Panc1 (cell line): ENCODE results near the gene GABPB1. TPM values are rescaled to one million over a fixed set of nuclear protein-coding genes. Genes with fewer than 3 reads are reported as not detected.

Experiments
- ATAC-seq: fragments of 200-7000 bp; cut with Tn5 transposase; 2 replicates; pipeline ENCODE4 v1.9.1; 2020; ENCODE audit warnings: mild to moderate bottlenecking, moderate library complexity
- BruUV-seq: library from RNA; stranded (reverse); fragments of 400-500 nt; replicated peaks from 2 replicates; lab custom pipeline; 2021; lab: Mats Ljungman, UMichigan
- CTCF ChIA-PET: fragments of 300-600 bp; sonication (Branson Sonifier 250); formaldehyde crosslinking; loops from one replicate; lab custom pipeline; 2022; ENCODE audit warnings: antibody characterized with exemption; lab: Charles Lee
- POLR2A ChIA-PET: fragments of 300-600 bp; sonication (Branson Sonifier 250); formaldehyde crosslinking; loops from one replicate; lab custom pipeline; 2022; ENCODE audit warnings: antibody characterized with exemption; lab: Charles Lee
- DNase-seq: peaks from one replicate; pipeline ENCODE4 v3.0.0-alpha.2; 2010; ENCODE audit warnings: low read depth, low spot score
- H3K27ac ChIP-seq: 2 replicates; pipeline ENCODE4 v1.5.1; 2011; ENCODE audit warnings: mild to moderate bottlenecking, low read length, inconsistent platforms
- H3K27me3 ChIP-seq: fragments of 200-500 bp; sonication (Bioruptor generic); 2 replicates; pipeline ENCODE4 v1.6.0; 2014; ENCODE audit warnings: low read length, inconsistent platforms; ENCODE audit not compliant: control insufficient read depth, insufficient read depth
- H3K36me3 ChIP-seq: fragments of 200-500 bp; sonication (Bioruptor generic); 2 replicates; pipeline ENCODE4 v1.5.1; 2014; ENCODE audit warnings: inconsistent platforms, mild to moderate bottlenecking, low read length, moderate library complexity; ENCODE audit not compliant: control insufficient read depth, insufficient read depth
- H3K4me1 ChIP-seq: 2 replicates; pipeline ENCODE4 v1.5.1; 2011; ENCODE audit warnings: inconsistent platforms, mild to moderate bottlenecking, low read length, moderate library complexity; ENCODE audit not compliant: control insufficient read depth, insufficient read depth
- H3K4me3 ChIP-seq, 2 experiments: 2 replicates each; pipeline ENCODE4 v1.5.1; 2011 to 2012; ENCODE audit warnings: low read depth in 2 of 2, low read length in 2 of 2, mild to moderate bottlenecking in 2 of 2, inconsistent platforms in 1 of 2, moderate library complexity in 1 of 2
- H3K9me3 ChIP-seq: fragments of 200-500 bp; sonication (Bioruptor generic); 2 replicates; pipeline ENCODE4 v1.5.1; 2014; ENCODE audit warnings: low read depth, mild to moderate bottlenecking, inconsistent platforms, low read length, moderate library complexity; ENCODE audit not compliant: control insufficient read depth, insufficient read depth
- POLR2AphosphoS5 ChIP-seq: IDR thresholded peaks from 2 replicates; pipeline ENCODE4 v1.6.1; 2012; ENCODE audit warnings: mild to moderate bottlenecking, low read depth, low read length, moderate library complexity
- SIN3A ChIP-seq: IDR thresholded peaks from 2 replicates; pipeline ENCODE4 v1.6.1; 2012; ENCODE audit warnings: low read depth, mild to moderate bottlenecking, low read length, moderate library complexity, borderline replicate concordance; ENCODE audit not compliant: insufficient read depth
- TCF7L2 ChIP-seq: IDR thresholded peaks from 2 replicates; pipeline ENCODE4 v1.6.1; 2011; ENCODE audit warnings: mild to moderate bottlenecking, low read depth, low read length, inconsistent platforms
- in situ Hi-C: cut with HindIII; loops from 2 replicates; pipeline ENCODE4 v1.10.0; 2016; ENCODE audit warnings: low sequenced_read_pairs, low pct_unique_long_range_greater_than_20kb
- intact Hi-C: fragments of 100-400 bp; cut with micrococcal nuclease; formaldehyde crosslinking; loops from one replicate; pipeline ENCODE4 v1.10.0; 2022; ENCODE audit not compliant: unreplicated experiment
- total RNA-seq: library from RNA; stranded (reverse); gene quantifications from one replicate; pipeline ENCODE4 v1.2.1, GENCODE V29; 2021; ENCODE audit not compliant: unreplicated experiment
- TF ChIP-seq, protein P1 (sequence below), 2 experiments: IDR thresholded peaks; 2 replicates each; pipeline ENCODE4 v1.6.1; 2011 to 2012; ENCODE audit warnings: low read depth in 2 of 2, control low read depth in 1 of 2, low read length in 1 of 2, mild to moderate bottlenecking in 1 of 2, moderate library complexity in 1 of 2; ENCODE audit not compliant: insufficient read depth in 1 of 2
- TF ChIP-seq, protein P2 (sequence below): fragments of 450-650 bp; IDR thresholded peaks from 2 replicates; pipeline ENCODE4 v1.5.1; 2017; ENCODE audit warnings: mild to moderate bottlenecking

GABPB1 gene
- total RNA-seq, 1 experiment from 2014 or later = 20.0 TPM

DNA sequence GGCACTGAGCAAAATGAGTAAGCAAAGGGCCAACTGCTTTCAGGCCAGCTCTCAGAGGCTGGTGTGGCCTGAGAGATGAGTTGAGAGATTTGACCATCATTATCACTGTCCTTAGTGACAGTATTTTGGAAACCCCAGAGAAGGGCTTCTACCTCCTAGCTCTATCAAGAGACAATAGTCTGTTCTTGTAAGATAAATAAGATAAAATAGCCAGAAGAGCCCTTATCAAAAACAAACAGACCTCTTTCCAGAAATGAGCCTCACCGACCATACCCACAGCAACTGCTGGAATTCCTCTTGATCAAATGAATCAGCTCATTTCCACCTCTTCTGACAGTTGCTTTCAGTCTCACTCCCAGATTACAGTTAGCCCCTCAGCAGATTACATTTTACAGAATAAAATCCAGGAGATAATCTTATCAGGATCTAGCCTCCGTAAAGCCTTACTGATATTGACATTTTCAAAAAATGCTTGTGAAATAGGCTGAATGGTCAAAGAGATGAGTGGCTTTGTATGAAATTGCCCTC is 94.0 kb downstream of the GABPB1 start:
- peaks cover 10% of the 10 kb centered on the region for H3K27me3 ChIP-seq
- intact Hi-C loops = no loop called here
- in situ Hi-C loops = no loop called here
- POLR2A ChIA-PET = interaction anchor here (0.7 kb wide), 1 partner anchor 1017 kb away, joined by 3 read pairs; no protein-coding TSS in a partner anchor
- no TSS peak for BruUV-seq
- no peak for DNase-seq
- no peak overlapping the region for H3K4me3 ChIP-seq
- H3K4me1 ChIP-seq = no peaks in the 10 kb centered on the region
- H3K9me3 ChIP-seq = no peaks in the 10 kb centered on the region
- no peaks in the 10 kb centered on the region for H3K36me3 ChIP-seq
- TF ChIP-seq TCF7L2 (no peak), SIN3A (no peak)
- CTCF ChIA-PET = interaction anchor here (0.6 kb wide), 1 partner anchor 1054 kb away, joined by 3 read pairs; no protein-coding TSS in a partner anchor
- ATAC-seq = no peak
- H3K27ac ChIP-seq = no peak overlapping the region

DNA sequence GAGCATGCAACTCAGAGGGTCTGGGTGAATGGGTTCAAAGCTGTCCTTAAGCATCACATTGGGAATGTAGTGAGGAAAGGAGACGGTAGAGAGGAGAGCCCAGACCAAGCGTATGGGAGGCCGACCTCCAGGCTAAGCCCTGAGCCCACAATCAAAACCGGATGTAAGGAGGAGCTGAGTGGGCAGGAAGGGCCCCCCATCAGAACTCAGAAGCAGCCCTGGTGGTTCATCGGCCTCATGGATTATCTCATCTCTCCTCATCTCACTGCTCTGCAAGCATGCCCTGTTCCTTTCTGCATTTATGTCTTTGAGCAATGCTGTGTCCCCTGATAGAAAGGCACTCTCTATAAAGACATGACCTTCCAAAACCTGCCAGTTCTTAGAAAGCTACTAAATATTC is 95.7 kb downstream of the GABPB1 start:
- ChIA-PET POLR2A (interaction anchor here (0.6 kb wide), 1 partner anchor 10 kb away, joined by 3 read pairs; no protein-coding TSS in a partner anchor), CTCF (interaction anchor here (0.5 to 0.6 kb wide), 2 partner anchors 71 to 686 kb away, joined by 3 to 11 read pairs; no protein-coding TSS in a partner anchor)
- ATAC-seq = peak; percentile 30; the same call in 1 of the 2 replicates

More for the DNA sequence above, 95.7 kb downstream of the GABPB1 start:
- no peaks in the 10 kb centered on the region for H3K36me3 ChIP-seq
- H3K4me1 ChIP-seq = no peaks in the 10 kb centered on the region
- H3K27me3 ChIP-seq = peaks cover 2% of the 10 kb centered on the region
- TF ChIP-seq, protein P1, sequence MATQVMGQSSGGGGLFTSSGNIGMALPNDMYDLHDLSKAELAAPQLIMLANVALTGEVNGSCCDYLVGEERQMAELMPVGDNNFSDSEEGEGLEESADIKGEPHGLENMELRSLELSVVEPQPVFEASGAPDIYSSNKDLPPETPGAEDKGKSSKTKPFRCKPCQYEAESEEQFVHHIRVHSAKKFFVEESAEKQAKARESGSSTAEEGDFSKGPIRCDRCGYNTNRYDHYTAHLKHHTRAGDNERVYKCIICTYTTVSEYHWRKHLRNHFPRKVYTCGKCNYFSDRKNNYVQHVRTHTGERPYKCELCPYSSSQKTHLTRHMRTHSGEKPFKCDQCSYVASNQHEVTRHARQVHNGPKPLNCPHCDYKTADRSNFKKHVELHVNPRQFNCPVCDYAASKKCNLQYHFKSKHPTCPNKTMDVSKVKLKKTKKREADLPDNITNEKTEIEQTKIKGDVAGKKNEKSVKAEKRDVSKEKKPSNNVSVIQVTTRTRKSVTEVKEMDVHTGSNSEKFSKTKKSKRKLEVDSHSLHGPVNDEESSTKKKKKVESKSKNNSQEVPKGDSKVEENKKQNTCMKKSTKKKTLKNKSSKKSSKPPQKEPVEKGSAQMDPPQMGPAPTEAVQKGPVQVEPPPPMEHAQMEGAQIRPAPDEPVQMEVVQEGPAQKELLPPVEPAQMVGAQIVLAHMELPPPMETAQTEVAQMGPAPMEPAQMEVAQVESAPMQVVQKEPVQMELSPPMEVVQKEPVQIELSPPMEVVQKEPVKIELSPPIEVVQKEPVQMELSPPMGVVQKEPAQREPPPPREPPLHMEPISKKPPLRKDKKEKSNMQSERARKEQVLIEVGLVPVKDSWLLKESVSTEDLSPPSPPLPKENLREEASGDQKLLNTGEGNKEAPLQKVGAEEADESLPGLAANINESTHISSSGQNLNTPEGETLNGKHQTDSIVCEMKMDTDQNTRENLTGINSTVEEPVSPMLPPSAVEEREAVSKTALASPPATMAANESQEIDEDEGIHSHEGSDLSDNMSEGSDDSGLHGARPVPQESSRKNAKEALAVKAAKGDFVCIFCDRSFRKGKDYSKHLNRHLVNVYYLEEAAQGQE (IDR thresholded peaks at IDR 0.05; ENCODE audit: insufficient read depth in 1 of 2, low read depth in 2 of 2, low read length in 1 of 2) = no peak
- TF ChIP-seq TCF7L2 (no peak), SIN3A (no peak), POLR2AphosphoS5 (no peak)
- TF ChIP-seq, protein P2, sequence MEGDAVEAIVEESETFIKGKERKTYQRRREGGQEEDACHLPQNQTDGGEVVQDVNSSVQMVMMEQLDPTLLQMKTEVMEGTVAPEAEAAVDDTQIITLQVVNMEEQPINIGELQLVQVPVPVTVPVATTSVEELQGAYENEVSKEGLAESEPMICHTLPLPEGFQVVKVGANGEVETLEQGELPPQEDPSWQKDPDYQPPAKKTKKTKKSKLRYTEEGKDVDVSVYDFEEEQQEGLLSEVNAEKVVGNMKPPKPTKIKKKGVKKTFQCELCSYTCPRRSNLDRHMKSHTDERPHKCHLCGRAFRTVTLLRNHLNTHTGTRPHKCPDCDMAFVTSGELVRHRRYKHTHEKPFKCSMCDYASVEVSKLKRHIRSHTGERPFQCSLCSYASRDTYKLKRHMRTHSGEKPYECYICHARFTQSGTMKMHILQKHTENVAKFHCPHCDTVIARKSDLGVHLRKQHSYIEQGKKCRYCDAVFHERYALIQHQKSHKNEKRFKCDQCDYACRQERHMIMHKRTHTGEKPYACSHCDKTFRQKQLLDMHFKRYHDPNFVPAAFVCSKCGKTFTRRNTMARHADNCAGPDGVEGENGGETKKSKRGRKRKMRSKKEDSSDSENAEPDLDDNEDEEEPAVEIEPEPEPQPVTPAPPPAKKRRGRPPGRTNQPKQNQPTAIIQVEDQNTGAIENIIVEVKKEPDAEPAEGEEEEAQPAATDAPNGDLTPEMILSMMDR = no peak
- no peak overlapping the region for H3K27ac ChIP-seq
- in situ Hi-C loops (no loop called here), intact Hi-C loops (no loop called here)
- no peaks in the 10 kb centered on the region for H3K9me3 ChIP-seq
- no peak overlapping the region for H3K4me3 ChIP-seq
- DNase-seq = no peak
- BruUV-seq = no TSS peak
